ENCODE measurements around the gene ZCCHC7. TPM values are rescaled to one million over a fixed set of nuclear protein-coding genes. Genes with fewer than 3 reads are reported as not detected.

Gene ZCCHC7
- total and polyA plus RNA-seq, 4 donors = 3.3 to 9.7 (median 7.6) TPM

DNA sequence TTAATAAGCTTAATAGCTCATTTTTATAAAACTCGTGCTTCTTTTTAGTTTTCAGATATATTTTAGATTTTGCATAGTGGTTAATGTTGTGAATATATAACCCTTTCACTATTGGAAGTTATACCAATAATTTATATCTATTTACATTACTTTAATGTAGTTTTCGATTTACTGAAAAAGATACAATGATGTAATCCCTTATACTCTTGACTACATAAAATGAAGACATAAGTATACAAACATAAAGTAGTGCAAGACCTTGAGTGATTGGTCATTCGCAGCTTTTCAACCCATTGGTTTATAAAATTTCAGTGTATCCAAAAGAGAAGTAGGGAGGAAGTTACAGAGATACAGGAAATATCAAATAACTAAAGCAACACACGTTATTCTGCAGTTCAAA is 217.8 kb downstream of the ZCCHC7 start (continued):
- TF ChIP-seq, protein P1, sequence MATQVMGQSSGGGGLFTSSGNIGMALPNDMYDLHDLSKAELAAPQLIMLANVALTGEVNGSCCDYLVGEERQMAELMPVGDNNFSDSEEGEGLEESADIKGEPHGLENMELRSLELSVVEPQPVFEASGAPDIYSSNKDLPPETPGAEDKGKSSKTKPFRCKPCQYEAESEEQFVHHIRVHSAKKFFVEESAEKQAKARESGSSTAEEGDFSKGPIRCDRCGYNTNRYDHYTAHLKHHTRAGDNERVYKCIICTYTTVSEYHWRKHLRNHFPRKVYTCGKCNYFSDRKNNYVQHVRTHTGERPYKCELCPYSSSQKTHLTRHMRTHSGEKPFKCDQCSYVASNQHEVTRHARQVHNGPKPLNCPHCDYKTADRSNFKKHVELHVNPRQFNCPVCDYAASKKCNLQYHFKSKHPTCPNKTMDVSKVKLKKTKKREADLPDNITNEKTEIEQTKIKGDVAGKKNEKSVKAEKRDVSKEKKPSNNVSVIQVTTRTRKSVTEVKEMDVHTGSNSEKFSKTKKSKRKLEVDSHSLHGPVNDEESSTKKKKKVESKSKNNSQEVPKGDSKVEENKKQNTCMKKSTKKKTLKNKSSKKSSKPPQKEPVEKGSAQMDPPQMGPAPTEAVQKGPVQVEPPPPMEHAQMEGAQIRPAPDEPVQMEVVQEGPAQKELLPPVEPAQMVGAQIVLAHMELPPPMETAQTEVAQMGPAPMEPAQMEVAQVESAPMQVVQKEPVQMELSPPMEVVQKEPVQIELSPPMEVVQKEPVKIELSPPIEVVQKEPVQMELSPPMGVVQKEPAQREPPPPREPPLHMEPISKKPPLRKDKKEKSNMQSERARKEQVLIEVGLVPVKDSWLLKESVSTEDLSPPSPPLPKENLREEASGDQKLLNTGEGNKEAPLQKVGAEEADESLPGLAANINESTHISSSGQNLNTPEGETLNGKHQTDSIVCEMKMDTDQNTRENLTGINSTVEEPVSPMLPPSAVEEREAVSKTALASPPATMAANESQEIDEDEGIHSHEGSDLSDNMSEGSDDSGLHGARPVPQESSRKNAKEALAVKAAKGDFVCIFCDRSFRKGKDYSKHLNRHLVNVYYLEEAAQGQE (IDR thresholded peaks at IDR 0.05) = no peak
- TF ChIP-seq, protein P2, sequence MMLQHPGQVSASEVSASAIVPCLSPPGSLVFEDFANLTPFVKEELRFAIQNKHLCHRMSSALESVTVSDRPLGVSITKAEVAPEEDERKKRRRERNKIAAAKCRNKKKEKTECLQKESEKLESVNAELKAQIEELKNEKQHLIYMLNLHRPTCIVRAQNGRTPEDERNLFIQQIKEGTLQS (IDR thresholded peaks at IDR 0.05) = no peak
- TF ChIP-seq HNF4G (IDR thresholded peaks at IDR 0.05) (no peak), YY1 (IDR thresholded peaks at IDR 0.05) (no peak), FOXA2 (IDR thresholded peaks at IDR 0.05) (no peak), JUND (IDR thresholded peaks at IDR 0.05) (no peak), NR2F2 (IDR thresholded peaks at IDR 0.05) (no peak), RXRA (IDR thresholded peaks at IDR 0.05) (no peak), HNF4A (conservative IDR thresholded peaks at IDR 0.05) (no peak), MAX (IDR thresholded peaks at IDR 0.05) (no peak), RAD21 (IDR thresholded peaks at IDR 0.05) (no peak)

DNA sequence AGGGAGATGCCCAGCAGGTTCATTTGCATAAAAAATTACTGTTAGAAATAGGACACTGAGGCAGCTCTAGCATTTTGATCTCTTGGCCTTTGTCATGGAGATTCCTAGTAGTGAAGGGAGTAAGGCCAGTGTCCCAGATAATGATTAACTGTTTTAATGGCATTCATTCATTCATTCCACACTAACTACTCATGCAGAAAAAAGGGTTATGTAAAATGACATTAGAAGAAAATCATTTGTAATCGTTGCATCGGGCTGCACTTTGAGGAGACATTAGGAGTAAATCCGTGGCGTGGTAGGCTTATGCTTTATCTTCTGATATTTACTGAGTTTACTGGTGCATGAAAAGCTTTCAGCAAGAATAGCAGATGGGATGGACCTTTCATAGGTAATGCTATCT is 219.5 kb downstream of the ZCCHC7 start:
- WGBS = 96% methylated on average over 4 of the region's 4 CpGs

More for the DNA sequence above, 219.5 kb downstream of the ZCCHC7 start:
- Histone ChIP-seq H3K4me3 (ENCODE audit: low read depth in 1 of 3, low read length in 3 of 3) (no peak overlapping the region), H3K9ac (ENCODE audit: low read depth in 1 of 2, low read length in 2 of 2) (no peak overlapping the region), H3K36me3 (ENCODE audit: control insufficient read depth in 4 of 4, insufficient read depth in 3 of 4, low read depth in 1 of 4, low read length in 3 of 4) (no peaks in the 10 kb centered on the region), H3K9me3 (ENCODE audit: control insufficient read depth in 4 of 4, low read length in 3 of 4) (no peaks in the 10 kb centered on the region), H3K27ac (ENCODE audit: low read depth in 1 of 2, low read length in 2 of 2) (no peak overlapping the region), H3K4me1 (ENCODE audit: control insufficient read depth in 4 of 4, insufficient read depth in 4 of 4, low read length in 3 of 4) (no peaks in the 10 kb centered on the region), H3K27me3 (ENCODE audit: control insufficient read depth in 4 of 4, insufficient read depth in 4 of 4, low read length in 3 of 4) (no peaks in the 10 kb centered on the region)
- DNase-seq (ENCODE audit: low spot score) = no peak
- TF ChIP-seq NR2F2 (IDR thresholded peaks at IDR 0.05) = no peak
- TF ChIP-seq TAF1 (conservative IDR thresholded peaks at IDR 0.05) = no peak
- TF ChIP-seq MAX (IDR thresholded peaks at IDR 0.05) = no peak
- no peak for TF ChIP-seq YY1 (IDR thresholded peaks at IDR 0.05)
- TF ChIP-seq SP1 (IDR thresholded peaks at IDR 0.05) = no peak
- TF ChIP-seq EGR1 (IDR thresholded peaks at IDR 0.05; ENCODE audit: low read depth in 2 of 2) = no peak
- no peak for TF ChIP-seq HNF4A (conservative IDR thresholded peaks at IDR 0.05)
- TF ChIP-seq, protein P3, sequence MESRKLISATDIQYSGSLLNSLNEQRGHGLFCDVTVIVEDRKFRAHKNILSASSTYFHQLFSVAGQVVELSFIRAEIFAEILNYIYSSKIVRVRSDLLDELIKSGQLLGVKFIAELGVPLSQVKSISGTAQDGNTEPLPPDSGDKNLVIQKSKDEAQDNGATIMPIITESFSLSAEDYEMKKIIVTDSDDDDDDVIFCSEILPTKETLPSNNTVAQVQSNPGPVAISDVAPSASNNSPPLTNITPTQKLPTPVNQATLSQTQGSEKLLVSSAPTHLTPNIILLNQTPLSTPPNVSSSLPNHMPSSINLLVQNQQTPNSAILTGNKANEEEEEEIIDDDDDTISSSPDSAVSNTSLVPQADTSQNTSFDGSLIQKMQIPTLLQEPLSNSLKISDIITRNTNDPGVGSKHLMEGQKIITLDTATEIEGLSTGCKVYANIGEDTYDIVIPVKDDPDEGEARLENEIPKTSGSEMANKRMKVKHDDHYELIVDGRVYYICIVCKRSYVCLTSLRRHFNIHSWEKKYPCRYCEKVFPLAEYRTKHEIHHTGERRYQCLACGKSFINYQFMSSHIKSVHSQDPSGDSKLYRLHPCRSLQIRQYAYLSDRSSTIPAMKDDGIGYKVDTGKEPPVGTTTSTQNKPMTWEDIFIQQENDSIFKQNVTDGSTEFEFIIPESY (IDR thresholded peaks at IDR 0.05) = no peak
- TF ChIP-seq RAD21 (IDR thresholded peaks at IDR 0.05) = no peak
- TF ChIP-seq, protein P4, sequence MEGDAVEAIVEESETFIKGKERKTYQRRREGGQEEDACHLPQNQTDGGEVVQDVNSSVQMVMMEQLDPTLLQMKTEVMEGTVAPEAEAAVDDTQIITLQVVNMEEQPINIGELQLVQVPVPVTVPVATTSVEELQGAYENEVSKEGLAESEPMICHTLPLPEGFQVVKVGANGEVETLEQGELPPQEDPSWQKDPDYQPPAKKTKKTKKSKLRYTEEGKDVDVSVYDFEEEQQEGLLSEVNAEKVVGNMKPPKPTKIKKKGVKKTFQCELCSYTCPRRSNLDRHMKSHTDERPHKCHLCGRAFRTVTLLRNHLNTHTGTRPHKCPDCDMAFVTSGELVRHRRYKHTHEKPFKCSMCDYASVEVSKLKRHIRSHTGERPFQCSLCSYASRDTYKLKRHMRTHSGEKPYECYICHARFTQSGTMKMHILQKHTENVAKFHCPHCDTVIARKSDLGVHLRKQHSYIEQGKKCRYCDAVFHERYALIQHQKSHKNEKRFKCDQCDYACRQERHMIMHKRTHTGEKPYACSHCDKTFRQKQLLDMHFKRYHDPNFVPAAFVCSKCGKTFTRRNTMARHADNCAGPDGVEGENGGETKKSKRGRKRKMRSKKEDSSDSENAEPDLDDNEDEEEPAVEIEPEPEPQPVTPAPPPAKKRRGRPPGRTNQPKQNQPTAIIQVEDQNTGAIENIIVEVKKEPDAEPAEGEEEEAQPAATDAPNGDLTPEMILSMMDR (IDR thresholded peaks at IDR 0.05; ENCODE audit: low read depth, low read length, missing input control) = no peak
- TF ChIP-seq, protein P2 (IDR thresholded peaks at IDR 0.05) = no peak
- no peak for TF ChIP-seq FOXA1 (IDR thresholded peaks at IDR 0.05)
- TF ChIP-seq JUND (IDR thresholded peaks at IDR 0.05) = no peak
- TF ChIP-seq, protein P1 (IDR thresholded peaks at IDR 0.05) = no peak
- no peak for TF ChIP-seq RXRA (IDR thresholded peaks at IDR 0.05)
